Uterus (tissue), 2 donors: Measurements from ENCODE around the gene DAB2IP.

Experiments
- CTCF ChIP-seq, 4 experiments: fragments of 200-600 bp in 2 of 4; fragments of 450-650 bp in 2 of 4; sonication (generic) in 2 of 4; IDR thresholded peaks; one replicate each; pipeline ENCODE4 v1.5.1; 2016 to 2019; ENCODE audit warnings: antibody characterized with exemption in 4 of 4, mild to moderate bottlenecking in 2 of 4, moderate library complexity in 1 of 4
- POLR2A ChIP-seq, 2 donors: fragments of 450-650 bp; IDR thresholded peaks; one replicate each; pipeline ENCODE4 v1.6.1; 2016; ENCODE audit warnings: antibody characterized with exemption in 2 of 2, mild to moderate bottlenecking in 1 of 2, moderate library complexity in 1 of 2

- no peak for TF ChIP-seq CTCF (IDR thresholded peaks at IDR 0.05)
- TF ChIP-seq POLR2A (IDR thresholded peaks at IDR 0.05), result no peak
Observed at GRCh38 chr9:121656941-121657470, 5.6 kb downstream of the DAB2IP start.
